ENCODE data around the gene TAP2.

TAP2 gene

DNA sequence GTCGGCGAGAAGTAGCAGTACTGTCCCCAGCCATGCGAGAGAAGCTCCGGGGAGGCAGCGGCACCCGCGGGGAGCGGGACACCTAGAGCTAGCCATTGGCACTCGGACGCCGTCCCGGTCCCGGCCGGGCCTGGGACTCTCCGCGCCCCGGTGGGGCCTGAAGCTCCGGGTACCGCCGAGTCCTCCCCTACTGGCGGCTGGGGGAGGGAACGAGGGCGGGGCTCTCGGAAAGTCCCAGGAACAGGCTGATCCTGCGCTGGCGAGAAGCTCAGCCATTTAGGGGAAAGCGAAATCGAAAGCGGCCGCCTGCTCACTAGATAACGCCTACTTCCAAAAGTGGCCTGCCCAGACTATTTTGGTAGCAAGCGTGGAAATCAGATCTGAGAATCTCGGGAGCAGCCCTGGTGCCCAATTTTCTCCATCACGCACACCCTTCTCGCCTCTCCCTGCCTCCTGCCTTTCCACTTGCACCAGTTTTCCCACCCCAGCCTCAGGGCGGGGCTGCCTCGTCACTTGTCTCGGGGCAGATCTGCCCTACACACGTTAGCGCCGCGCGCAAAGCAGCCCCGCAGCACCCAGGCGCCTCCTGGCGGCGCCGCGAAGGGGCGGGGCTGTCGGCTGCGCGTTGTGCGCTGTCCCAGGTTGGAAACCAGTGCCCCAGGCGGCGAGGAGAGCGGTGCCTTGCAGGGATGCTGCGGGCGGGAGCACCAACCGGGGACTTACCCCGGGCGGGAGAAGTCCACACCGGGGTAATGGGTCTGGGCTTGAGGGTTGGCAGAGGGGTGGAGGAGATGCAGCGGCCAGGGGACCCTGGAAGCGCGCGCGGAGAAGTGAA lies 15.2 kb upstream of the TAP2 start, which contains the start of the genes PSMB9 and TAP1:
PSMB9 (plus strand) TSS at position 652 of the 835 bp plus-strand sequence; CDS start at position 690, 38 bp downstream.
TAP1 (minus strand) TSS at position 164 of the 835 bp plus-strand sequence; CDS start at position 96, 68 bp downstream.
- DNase-seq: peak; percentile 89 to 97

DNA sequence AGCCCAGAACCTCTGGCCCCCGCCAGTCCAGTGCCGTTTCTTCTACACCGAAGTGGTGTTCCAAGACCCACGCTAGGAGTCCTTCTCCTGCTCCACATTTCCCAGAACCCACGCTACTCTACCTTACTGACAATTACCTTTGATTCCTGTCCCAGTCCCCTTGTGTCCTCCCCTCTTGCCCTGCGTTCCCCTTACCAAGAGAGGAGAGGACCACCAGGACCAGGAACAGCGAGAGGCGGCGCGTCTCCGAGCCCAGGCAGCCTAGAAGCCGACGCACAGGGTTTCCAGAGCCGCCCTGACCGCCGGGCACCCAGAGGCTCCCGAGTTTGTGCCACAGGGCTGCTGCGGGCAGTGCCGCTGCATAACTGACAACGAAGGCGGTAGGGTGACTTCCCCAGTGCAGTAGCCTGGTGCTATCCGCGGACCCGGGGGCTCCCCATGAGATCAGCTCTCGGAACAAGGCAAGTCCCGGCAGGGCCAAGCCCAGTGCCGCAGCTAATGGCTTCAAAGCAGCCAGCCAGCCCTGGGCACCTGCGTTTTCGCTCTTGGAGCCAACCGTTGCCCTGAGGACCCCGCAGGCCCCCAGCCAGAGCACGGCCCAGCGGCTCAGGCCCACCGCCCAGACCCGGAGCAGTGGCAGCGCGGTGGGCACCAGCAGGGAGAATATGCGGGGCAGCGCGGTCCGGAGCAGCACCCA lies 14.5 kb upstream of the TAP2 start:
- DNase-seq: peak; percentile 32 to 71

DNA sequence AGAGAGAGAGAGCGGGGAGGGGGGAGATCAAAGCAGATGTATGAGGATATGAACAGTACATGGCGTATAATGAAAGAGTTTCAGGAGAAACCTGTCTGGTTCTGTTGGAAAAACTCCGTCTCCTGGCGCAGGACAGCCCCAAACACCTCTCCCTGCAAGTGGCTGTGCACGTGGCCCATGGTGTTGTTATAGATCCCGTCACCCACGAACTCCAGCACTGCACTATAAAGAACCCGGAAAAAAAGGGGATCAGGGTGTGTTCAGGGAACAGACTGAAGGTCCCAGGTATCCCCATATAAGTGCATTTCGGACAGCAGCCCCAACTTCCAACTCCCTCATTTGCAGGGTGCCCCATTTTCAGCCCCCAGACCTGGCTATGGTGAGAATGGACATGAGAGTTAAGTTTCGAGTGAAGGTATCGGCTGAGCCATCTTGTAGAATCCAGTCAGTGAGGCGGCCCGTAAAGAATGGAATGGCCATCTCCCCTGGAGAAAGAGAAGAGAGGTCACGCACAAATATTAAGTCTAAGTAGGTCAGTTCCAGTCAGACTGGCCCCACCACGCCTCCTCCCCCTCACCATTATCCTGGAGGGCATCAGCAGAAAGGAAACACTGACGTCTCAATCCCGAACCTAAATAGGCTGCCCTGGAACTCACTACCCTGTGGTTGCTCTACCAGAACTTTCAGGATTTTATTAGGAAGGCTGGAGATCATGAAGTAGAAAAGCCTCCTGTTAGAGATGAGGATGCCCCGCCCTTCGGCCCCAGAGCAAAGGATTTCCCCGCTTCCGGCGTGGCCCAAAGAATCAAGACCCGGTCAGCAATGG lies 13.7 kb upstream of the TAP2 start:
- DNase-seq: peak in 1 of 2 experiments; percentile 51

DNA sequence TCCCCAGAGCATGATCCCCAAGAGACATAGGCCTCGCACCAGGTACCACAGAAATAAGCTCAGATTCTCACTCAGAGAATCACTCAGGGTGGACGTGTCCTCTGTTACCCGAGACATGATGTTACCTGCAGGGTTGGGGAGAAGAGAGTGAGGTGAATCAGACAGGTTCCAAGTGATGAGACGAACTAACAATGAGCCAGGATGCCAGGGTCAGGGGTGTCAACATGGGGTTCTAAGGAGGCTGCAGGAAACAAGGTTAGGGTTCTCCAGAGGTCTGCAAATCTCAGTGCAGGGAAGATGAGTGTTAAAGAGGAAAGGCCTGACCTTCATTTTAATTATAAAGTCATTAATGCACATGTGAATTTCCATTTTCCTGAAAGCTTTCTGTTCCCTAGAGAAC lies 12.5 kb upstream of the TAP2 start:
- no peak for DNase-seq

DNA sequence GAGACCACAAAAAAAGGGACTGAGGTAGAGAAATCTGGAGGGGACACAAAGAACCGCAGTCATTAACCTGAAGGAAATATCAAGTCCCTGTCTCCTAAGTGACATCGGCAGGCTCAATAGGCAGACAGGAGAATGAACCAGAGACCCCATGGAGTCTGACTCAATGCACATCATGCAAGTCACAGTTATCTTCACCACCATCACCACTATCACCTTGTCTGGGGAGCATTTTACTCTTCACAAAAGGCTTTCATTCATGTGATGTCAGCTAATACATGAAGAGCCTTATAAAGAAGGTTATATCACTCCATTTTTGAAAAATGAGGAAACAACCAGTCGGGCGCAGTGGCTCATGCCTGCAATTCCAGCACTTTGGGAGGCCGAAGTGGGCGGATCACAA lies 10.6 kb upstream of the TAP2 start:
- DNase-seq: no peak

DNA sequence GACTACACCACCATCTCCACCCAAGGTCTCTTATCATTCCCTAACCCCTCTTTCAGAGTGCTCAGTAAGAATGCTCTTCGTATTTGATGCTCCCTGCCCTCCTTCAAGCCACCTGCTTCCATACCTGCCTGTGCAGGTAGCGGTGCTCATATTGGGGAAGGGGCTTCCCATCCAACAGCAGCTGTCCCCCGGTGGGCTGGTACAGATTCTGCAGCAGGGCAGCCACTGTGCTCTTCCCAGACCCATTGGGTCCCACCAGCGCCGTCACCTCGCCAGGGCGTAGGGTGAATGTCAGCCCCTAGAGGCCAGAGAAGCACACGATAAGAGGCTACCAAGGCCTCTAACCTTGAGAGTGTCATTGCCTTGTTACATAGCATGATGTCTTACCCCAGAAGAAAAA lies 9.3 kb upstream of the TAP2 start:
- DNase-seq: no peak

DNA sequence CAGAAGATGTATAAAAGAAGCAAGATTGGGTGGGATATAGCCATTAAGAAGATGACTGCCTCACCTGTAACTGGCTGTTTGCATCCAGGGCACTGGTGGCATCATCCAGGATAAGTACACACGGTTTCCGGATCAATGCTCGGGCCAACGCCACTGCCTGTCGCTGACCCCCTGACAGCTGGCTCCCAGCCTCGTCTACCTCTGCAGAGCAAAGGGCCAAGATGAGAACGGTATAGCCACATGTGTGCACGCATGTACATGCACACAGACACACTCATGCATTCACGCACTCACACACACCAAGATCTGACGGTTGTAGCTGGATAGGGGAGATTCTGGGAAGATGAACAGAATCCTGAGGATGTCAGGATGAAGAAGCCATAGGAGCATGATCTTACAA lies 8.5 kb upstream of the TAP2 start:
- no peak for DNase-seq

DNA sequence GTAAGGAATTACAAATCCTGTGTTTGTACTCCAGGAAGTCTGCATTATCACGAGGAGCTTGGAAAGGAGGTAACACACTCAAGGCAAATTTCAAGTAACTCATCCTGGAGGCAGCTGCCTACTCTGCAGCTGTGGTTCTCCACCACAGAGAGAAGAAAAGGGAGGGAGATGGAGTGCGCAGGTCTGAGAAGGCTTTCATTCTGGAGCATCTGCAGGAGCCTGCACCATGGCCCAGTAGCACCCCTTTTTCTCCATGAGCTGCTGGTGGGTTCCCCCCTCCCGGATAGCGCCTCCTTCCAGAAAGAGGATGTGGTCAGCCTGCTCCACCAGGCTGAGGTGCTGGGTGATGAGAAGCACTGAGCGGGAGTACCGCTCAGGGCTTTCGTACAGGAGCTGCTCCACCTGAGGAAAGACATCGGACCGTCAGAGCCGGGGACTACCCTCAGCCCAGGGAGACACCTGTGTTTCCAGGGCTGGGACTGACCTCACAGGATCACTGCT lies 6.9 kb upstream of the TAP2 start:
- DNase-seq: peak in 1 of 2 experiments; percentile 11

DNA sequence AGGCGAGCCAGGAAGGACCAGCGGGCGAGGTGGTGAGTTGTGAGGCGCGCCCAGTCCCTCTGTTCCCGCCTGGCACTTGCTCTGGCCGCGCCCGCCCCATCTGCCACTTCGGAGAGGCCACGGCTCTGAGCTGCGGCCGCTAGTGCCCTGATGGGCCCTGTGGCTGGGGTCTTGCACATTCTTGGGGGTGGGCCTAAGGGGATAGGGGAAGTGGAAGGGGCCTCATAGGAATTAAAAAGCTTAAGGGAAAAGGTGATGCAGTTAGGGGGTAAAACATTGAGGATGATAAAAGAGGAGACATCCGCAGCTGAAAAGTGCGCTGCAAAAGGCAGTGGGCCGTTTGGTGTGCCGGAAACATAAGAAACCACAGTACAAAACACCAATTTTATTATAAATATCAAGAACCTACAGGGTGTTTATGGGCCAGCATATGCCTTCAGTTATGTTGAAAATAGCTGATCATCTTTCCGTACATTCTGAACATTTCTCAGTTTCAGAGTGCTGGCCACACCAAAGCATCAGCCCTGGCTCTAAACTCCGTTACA lies 6.4 kb upstream of the TAP2 start:
- no peak for DNase-seq

DNA sequence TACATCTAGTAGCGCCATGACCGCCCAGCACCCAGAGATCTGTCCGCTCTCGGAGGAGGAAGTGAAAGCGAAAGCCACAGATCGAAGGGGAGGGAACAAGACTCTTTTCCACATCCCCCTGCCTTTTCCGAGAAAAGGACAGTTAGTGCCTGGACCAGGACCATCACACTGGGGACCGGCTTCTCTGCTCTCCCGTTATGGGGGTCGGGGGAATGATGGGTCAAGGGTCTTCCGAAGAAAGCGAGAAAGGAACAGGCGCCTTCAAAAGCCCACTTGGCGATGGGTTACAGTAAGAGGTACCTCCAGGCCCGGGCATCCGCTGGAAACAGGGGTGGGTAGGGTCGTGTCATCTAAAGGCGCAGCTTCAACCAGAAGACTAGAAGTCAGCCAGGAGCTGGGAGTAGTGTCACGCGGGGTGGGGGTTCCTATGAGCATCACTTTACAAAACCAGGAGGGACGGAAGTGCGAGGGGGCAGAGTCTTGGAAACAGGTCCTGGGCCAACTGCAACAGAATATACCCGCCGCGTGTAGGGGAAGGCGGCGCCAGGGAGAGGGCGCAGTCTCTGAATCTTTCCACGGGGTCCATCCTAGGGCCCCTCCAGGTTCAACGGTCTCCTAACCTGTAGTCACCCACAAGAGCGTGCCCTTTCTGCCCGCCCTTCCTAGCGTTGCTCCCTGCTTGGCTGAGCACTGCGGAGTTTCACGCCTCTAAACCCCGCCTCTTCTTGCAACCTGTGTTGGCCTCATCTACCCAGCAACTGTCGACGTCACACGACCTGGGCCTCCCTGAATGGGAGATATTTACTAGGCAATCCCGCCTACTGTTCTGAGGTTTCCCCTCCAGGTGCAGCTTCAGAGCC lies 5.7 kb upstream of the TAP2 start, which contains the start of gene PSMB8:
PSMB8 (minus strand) TSS at position 69 of the 860 bp plus-strand sequence; CDS start at position 18, 51 bp downstream.
- DNase-seq: peak; percentile 98 to 99

DNA sequence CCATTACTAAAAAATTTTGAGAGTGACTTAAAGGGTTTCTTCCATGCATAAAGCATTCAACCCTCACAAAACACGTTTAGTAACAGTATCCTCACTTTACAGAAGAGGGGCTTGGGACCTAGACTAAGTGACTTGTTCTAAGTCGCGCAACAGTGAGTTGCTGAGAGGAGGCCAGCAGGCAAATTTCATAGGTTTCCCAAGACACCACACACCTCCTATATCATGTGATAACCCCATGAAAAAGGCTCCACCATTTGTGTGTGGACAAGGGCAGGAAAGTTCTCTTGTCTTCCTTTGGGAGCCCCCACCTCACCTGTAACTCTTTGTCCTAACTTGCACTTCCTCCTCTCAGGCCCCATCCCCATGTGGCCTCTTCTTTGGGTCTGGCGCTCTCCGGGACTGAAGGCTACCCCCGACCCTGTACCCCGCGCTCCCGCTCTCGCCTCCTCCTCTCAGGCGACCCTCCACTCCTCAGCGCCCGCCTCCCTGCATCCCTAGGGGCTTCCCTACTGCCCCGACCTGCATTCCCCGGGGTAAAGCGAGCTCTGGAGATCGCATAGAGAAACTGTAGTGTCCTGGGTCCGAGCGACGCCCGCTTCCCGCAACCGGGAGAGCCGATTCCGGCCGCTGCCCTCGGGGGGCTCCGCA lies 4.9 kb upstream of the TAP2 start:
- peak in 1 of 2 experiments; percentile 69 for DNase-seq

DNA sequence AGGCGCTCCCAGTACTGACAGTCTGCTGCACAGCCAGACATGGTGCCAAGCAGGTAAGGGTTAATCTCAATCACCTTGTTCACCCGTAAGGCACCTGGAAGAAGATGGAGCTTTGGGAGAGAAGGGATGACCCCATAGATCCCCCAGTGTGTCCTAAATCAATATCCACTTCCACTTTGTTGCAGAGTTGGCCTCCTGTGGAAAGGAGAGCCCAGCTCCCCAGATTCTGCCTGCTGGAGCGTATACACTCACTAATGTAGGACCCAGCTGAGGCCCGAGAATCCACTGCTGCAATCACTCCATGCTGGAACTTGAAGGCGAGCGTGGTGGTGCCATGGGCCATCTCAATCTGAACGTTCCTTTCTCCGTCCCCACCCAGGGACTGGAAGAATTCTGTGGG lies 4.2 kb upstream of the TAP2 start:
- no peak for DNase-seq

DNA sequence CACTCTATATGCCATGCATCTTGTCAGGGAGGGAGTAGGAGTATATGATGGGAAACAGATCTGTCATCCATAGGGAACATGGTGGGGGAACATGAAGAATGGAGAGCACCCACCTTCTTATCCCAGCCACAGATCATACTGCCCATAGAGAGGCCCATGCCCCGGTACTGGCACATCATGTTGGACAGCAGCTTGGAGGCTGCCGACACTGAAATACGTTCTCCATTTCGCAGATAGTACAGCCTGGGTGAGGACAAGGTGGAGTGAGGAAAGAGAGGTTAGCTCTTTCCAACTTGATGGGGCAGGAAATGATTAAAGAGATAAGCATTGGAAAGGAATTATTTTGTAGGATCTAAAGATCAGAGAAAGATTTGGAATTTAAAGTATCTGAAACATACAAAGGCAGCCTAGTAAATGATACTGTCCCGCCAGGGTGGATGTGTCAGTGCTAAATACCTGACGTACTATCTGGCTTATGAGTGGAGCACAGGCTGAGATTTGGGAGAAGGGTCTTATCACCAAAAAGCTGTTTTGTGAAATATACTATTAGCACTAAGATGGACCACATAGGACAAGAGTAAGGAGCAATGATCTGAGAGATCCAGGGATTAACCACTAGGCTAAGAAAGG lies 3.6 kb upstream of the TAP2 start:
- no peak for DNase-seq

DNA sequence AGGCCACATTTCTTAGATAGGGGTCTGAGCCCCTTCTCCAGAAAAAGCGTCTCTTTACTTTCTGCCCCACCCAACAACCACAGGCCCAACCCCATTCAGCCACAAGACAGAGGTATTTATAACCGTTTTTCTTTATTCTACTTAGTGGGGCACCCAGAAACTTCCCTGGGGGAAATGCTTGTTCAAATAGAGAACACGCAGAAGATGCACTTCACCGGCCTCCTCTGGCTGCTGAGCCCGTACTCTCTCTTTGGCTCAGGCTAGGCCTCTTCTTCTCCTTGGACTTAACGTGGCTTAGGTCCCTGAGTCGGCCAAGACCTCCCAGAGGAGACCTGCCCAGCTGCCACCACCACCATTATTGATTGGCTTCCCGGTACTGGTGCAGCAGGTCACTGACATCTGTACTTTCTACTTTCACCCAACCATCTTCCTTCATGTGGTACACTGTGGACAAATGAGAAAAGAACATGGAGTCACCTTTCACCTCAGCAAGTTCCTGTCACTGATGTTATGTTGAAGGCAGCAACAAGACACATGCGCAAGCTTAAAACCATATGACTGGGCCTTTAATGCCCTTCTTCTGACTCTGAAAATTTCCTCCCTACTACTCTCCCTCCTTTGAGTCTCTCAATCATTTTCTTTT lies 2.2 kb upstream of the TAP2 start:
- DNase-seq: no peak

DNA sequence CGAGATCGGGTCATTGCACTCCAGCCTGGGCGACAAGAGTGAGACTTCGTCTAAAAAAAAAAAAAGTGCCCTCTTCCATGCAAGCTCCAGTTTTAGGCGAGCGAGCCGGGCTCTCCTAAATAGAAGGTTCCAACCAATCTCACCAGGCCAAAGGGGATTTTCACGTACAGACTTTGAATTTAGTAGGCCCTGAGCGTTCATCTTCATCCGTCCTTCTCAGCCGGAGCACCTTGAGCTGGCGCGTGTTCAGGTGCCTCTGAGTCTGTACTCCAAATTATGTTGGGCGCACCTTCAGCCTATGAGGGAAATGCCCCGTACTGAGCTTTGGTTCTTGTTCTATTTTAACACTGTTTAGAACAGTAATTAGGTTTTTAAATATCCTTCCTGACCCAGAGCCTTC lies 817 bp upstream of the TAP2 start:
- DNase-seq: no peak

DNA sequence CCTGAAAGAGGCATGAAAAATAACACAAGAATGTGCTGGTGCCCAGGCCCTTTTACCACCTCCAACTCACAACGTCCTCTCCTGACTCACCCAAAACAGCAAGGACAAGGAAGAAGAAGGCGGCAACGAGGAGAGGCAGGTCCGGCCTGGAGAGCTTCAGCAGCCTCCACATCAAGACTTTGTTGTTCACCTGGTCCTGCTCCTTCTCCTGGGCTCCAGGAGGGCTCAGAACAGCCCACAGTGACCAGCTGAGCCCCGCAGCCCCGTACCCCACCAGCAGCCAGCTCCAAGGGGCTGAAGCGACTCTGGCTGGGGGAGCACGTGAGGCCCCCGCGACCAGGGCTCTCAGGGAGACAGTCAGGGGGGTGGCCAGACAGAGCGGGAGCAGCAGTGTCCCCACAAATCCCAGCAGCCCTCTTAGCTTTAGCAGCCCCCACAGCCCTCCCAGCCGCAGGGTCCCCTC lies 857 bp downstream of the TAP2 start:
- DNase-seq: no peak

DNA sequence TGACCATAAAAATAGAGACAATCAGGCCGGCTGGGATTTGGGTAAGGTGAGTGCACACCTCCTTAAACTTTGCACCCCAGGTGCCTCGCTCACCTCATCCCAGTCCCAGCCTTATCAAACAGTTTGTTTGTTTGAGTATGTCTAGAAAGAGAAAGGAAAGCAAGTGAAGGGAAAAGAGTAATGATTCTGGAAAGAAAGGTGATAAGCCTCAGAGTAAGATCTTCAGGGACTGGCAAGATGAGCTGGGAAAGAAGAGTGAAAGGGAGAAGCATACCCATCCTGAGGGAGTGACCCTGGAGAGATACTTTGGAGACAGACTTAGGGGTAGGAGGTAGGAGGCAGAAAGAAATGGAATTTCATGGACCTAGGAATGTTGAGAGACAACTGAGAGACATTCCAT lies 1.7 kb downstream of the TAP2 start:
- DNase-seq: no peak

DNA sequence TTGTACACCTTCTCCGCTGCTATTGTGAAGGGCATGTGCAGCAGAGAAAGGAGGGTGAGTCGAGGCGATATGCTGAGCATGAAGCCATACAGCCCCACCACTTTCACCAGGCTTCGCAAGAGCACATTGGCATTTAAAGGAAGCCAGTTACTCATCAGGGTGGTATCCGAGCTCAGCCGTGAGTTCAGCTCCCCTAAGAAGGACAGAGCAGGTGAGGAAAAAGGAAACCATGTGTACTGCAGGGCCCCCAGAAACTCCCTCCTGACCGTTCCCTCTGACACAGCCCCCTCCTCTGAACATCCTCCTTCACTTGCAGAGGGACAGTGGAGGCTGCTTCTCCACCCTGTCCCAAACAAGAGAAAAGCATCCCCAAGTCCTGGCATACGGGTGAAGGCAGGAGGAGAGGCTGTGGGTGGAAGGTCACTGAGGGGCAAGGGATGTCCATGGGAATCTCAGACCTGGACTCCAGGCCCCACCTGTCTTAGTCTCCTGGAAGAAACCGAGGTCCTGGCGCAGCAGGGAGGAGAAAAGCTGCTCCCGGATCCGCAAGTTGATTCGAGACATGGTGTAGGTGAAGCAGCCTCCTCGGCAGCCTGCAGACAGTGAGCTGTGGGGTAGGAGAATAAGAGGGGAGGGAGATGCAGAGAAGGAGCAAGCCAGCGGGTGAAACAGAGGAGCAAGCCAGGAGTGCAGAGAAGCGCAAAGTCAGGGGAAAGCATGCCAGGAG lies 3.2 kb downstream of the TAP2 start:
- no peak for DNase-seq

DNA sequence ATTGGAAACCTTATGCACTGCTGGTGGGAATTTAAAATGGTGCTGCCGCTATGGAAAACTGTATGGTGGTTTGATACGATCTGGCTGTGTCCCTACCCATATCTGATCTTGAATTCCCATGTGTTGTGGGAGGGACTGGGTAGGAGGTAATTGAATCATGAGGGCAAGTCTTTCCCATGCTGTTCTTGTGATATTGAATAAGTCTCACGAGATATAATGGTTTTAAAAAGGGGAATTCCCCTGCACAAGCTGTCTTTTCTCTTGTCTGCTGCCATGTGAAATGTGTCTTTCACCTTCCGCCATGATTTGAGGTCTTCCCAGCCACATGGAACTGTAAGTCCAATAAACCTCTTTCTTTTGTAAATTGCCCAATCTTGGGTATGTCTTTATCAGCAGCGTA lies 4.9 kb downstream of the TAP2 start:
- no peak for DNase-seq
